Upper lobe of left lung (tissue), 4 donors: ENCODE results near the gene ZMAT3.

Experiments used
- EP300 ChIP-seq, 4 donors: sonication (generic); formaldehyde crosslinking; IDR thresholded peaks; one replicate each; pipeline ENCODE4 v1.5.1; 2017; ENCODE audit warnings: antibody characterized with exemption in 4 of 4, control low read depth in 2 of 4
- POLR2A ChIP-seq, 4 donors: fragments of 450-650 bp; IDR thresholded peaks; one replicate each; pipeline ENCODE4 v1.5.1; 2016 to 2017; ENCODE audit warnings: antibody characterized with exemption in 4 of 4, mild to moderate bottlenecking in 2 of 4
- POLR2AphosphoS5 ChIP-seq, 2 donors: sonication (generic); formaldehyde crosslinking; IDR thresholded peaks; one replicate each; pipeline ENCODE4 v1.5.1; 2017; ENCODE audit warnings: antibody characterized with exemption in 2 of 2
- TF ChIP-seq, protein P1 (sequence below), 6 experiments: fragments of 450-650 bp in 4 of 6; fragments of 200-600 bp in 2 of 6; sonication (generic) in 2 of 6; IDR thresholded peaks; one replicate each; pipeline ENCODE4 v1.5.1; 2016 to 2019; ENCODE audit warnings: antibody characterized with exemption in 6 of 6

DNA sequence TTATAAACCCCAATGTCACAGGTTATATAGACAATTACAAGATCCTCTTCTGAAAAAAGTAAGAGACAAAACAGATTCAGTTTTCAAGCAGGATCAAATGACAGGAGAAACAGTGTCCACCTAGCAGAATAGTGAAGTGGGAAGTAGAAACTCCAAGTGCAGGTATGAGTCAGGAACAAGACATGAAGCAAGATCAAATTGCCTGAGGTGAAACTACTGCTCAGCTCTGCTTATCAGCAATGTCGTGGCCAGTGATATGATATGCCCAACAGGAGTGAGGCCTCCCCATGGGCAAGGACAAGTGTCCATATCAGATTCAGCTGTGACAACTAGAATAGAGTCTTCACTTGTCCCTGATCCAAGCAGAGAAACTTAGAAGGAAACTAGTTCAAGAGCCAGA is 100.0 kb downstream of the ZMAT3 start:
- TF ChIP-seq, protein P1, sequence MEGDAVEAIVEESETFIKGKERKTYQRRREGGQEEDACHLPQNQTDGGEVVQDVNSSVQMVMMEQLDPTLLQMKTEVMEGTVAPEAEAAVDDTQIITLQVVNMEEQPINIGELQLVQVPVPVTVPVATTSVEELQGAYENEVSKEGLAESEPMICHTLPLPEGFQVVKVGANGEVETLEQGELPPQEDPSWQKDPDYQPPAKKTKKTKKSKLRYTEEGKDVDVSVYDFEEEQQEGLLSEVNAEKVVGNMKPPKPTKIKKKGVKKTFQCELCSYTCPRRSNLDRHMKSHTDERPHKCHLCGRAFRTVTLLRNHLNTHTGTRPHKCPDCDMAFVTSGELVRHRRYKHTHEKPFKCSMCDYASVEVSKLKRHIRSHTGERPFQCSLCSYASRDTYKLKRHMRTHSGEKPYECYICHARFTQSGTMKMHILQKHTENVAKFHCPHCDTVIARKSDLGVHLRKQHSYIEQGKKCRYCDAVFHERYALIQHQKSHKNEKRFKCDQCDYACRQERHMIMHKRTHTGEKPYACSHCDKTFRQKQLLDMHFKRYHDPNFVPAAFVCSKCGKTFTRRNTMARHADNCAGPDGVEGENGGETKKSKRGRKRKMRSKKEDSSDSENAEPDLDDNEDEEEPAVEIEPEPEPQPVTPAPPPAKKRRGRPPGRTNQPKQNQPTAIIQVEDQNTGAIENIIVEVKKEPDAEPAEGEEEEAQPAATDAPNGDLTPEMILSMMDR (IDR thresholded peaks at IDR 0.05): no peak
- TF ChIP-seq POLR2A (IDR thresholded peaks at IDR 0.05): no peak
- no peak for TF ChIP-seq EP300 (IDR thresholded peaks at IDR 0.05)
- TF ChIP-seq POLR2AphosphoS5 (IDR thresholded peaks at IDR 0.05): no peak
